Stimulated activated CD4-positive, alpha-beta T cell treated with anti-CD3 and anti-CD28 coated beads, Interleukin-1b, Interleukin-23, amount 100 ng/mL, for 24 hours (primary cell): ENCODE measurements around the gene LTO1.

Experiments used
- DNase-seq, 4 experiments: peaks; one replicate each; pipeline ENCODE4 v3.0.0-alpha.2; 2020; ENCODE audit warnings: low read depth in 4 of 4, low spot score in 1 of 4

The LTO1 gene

GRCh38 chr11:69647390-69647748 is 27.8 kb downstream of the LTO1 start:
- no peak for DNase-seq

- DNase-seq = no peak
Measured at GRCh38 chr11:69646493-69647389, 28.4 kb downstream of the LTO1 start.

- no peak for DNase-seq
Measured at GRCh38 chr11:69645801-69646492, 29.2 kb downstream of the LTO1 start.

GRCh38 chr11:69644962-69645675 is 30.0 kb downstream of the LTO1 start:
- DNase-seq = no peak

GRCh38 chr11:69644071-69644961 is 30.8 kb downstream of the LTO1 start:
- no peak for DNase-seq

- DNase-seq = no peak
Measured at GRCh38 chr11:69643646-69644045, 31.5 kb downstream of the LTO1 start.

- DNase-seq = peak; percentile 57 to 70 (median 66)
Measured at GRCh38 chr11:69642913-69643632, 32.1 kb downstream of the LTO1 start.

- DNase-seq = peak in 1 of 4 experiments; percentile 42
Measured at GRCh38 chr11:69642549-69642912, 32.6 kb downstream of the LTO1 start.

GRCh38 chr11:69641681-69642548 is 33.2 kb downstream of the LTO1 start:
- no peak for DNase-seq

GRCh38 chr11:69640995-69641581 is 34.1 kb downstream of the LTO1 start, which contains the start of gene CCND1:
Gene CCND1, plus strand, starts transcription at chr11:69641156. Its CDS starts 158 bp downstream, at chr11:69641314.
- DNase-seq = peak in 1 of 4 experiments; percentile 33

- DNase-seq = no peak
Measured at GRCh38 chr11:69640260-69640994, 34.7 kb downstream of the LTO1 start.

- no peak for DNase-seq
Measured at GRCh38 chr11:69639831-69640230, 35.3 kb downstream of the LTO1 start.

GRCh38 chr11:69638941-69639681 is 36.0 kb downstream of the LTO1 start:
- DNase-seq = no peak

- no peak for DNase-seq
Measured at GRCh38 chr11:69637941-69638871, 36.9 kb downstream of the LTO1 start.

- DNase-seq = no peak
Measured at GRCh38 chr11:69637198-69637940, 37.8 kb downstream of the LTO1 start.
